DMS53 treated with DMSO at 0.1 percent for 48 hours (cell line): Measurements from ENCODE around the gene S100A10.

Experiments used
- DNase-seq: peaks from one replicate; lab custom pipeline; 2025; ENCODE audit not compliant: unreplicated experiment; lab: John Stamatoyannopoulos, UW

S100A10 gene

GRCh38 chr1:152013664-152014237 lies 20.1 kb upstream of the S100A10 start:
- peak; percentile 24 for DNase-seq

GRCh38 chr1:152009691-152010090 lies 16.0 kb upstream of the S100A10 start:
- DNase-seq: no peak

- DNase-seq: no peak
Measured at GRCh38 chr1:152007047-152007446, 13.4 kb upstream of the S100A10 start.

GRCh38 chr1:152005360-152005912 lies 11.8 kb upstream of the S100A10 start:
- DNase-seq: no peak

- no peak for DNase-seq
Measured at GRCh38 chr1:152003846-152004442, 10.3 kb upstream of the S100A10 start.

GRCh38 chr1:152002960-152003359 lies 9.3 kb upstream of the S100A10 start:
- DNase-seq: no peak

- peak; percentile 56 for DNase-seq
Measured at GRCh38 chr1:152001631-152002584, 8.2 kb upstream of the S100A10 start.

GRCh38 chr1:152000964-152001630 lies 7.4 kb upstream of the S100A10 start:
- DNase-seq: no peak

- DNase-seq: no peak
Measured at GRCh38 chr1:151998611-151999362, 5.1 kb upstream of the S100A10 start.

- DNase-seq: no peak
Measured at GRCh38 chr1:151997284-151997570, 3.6 kb upstream of the S100A10 start.

GRCh38 chr1:151995774-151996173 lies 2.1 kb upstream of the S100A10 start:
- DNase-seq: no peak

GRCh38 chr1:151994956-151995355 lies 1.3 kb upstream of the S100A10 start:
- no peak for DNase-seq

- DNase-seq: no peak
Measured at GRCh38 chr1:151993084-151993733, 450 bp downstream of the S100A10 start.

GRCh38 chr1:151992303-151993083 lies 1.2 kb downstream of the S100A10 start:
- peak; percentile 86 for DNase-seq

- DNase-seq: no peak
Measured at GRCh38 chr1:151991663-151992302, 1.9 kb downstream of the S100A10 start.

- peak; percentile 61 for DNase-seq
Measured at GRCh38 chr1:151990856-151991198, 2.8 kb downstream of the S100A10 start.

- no peak for DNase-seq
Measured at GRCh38 chr1:151990058-151990855, 3.4 kb downstream of the S100A10 start.

GRCh38 chr1:151989211-151989862 lies 4.3 kb downstream of the S100A10 start:
- DNase-seq: no peak
